ENCODE measurements around the gene ADGRB3. TPM values are rescaled to one million over a fixed set of nuclear protein-coding genes. Genes with fewer than 3 reads are reported as not detected.
"Not testable (repeated sequence)": the region's sequence is repeated elsewhere in the genome, so short reads cannot be mapped to it uniquely, and the experiment has no call there.

ADGRB3 gene
- polyA plus RNA-seq, 3 donors = 0.08 to 0.46 (median 0.11) TPM

- no peak overlapping the region for H3K27ac ChIP-seq (ENCODE audit: low read depth, low read length)
- 61 to 75% (median 70%) methylated on average over 1 of the region's 1 CpG for WGBS, 3 donors
Measured at GRCh38 chr6:68873236-68873635, 238.2 kb downstream of the ADGRB3 start.

GRCh38 chr6:68874747-68875146 is 239.7 kb downstream of the ADGRB3 start:
- WGBS, 3 donors = 71 to 89% (median 88%) methylated on average over 1 of the region's 1 CpG
- no peak overlapping the region for H3K27ac ChIP-seq (ENCODE audit: low read depth, low read length)

- 71 to 84% (median 76%) methylated on average over 2 of the region's 2 CpGs for WGBS, 3 donors
- H3K27ac ChIP-seq (ENCODE audit: low read depth, low read length) = no peak overlapping the region
Measured at GRCh38 chr6:68875403-68875802, 240.3 kb downstream of the ADGRB3 start.

GRCh38 chr6:68876792-68877493 is 241.9 kb downstream of the ADGRB3 start:
- no peak overlapping the region for H3K27ac ChIP-seq (ENCODE audit: low read depth, low read length)
- 8 to 14% (median 11%) methylated on average over 2 of the region's 2 CpGs for WGBS, 3 donors

- WGBS, 3 donors = 69 to 79% (median 76%) methylated on average over 4 of the region's 4 CpGs
- H3K27ac ChIP-seq (ENCODE audit: low read depth, low read length) = no peak overlapping the region
Measured at GRCh38 chr6:68880050-68880813, 245.2 kb downstream of the ADGRB3 start.

GRCh38 chr6:68883325-68883724 is 248.2 kb downstream of the ADGRB3 start:
- WGBS, 3 donors = 77 to 83% (median 81%) methylated on average over 9 of the region's 9 CpGs

GRCh38 chr6:68891419-68891818 is 256.3 kb downstream of the ADGRB3 start:
- no peak overlapping the region for H3K27ac ChIP-seq (ENCODE audit: low read depth, low read length)

More at GRCh38 chr6:68883325-68883724, 248.2 kb downstream of the ADGRB3 start:
- H3K27ac ChIP-seq (ENCODE audit: low read depth, low read length) = not testable (repeated sequence)

GRCh38 chr6:68892452-68892851 is 257.4 kb downstream of the ADGRB3 start:
- no peak overlapping the region for H3K27ac ChIP-seq (ENCODE audit: low read depth, low read length)
- WGBS, 3 donors = 66 to 79% (median 77%) methylated on average over 3 of the region's 3 CpGs

GRCh38 chr6:68895929-68896328 is 260.8 kb downstream of the ADGRB3 start:
- WGBS, 3 donors = 38 to 60% (median 57%) methylated on average over 1 of the region's 1 CpG
- no peak overlapping the region for H3K27ac ChIP-seq (ENCODE audit: low read depth, low read length)

GRCh38 chr6:68901044-68901443 is 266.0 kb downstream of the ADGRB3 start:
- H3K27ac ChIP-seq (ENCODE audit: low read depth, low read length) = no peak overlapping the region
- 90 to 100% (median 93%) methylated on average over 1 of the region's 1 CpG for WGBS, 3 donors

GRCh38 chr6:68911334-68911733 is 276.3 kb downstream of the ADGRB3 start:
- H3K27ac ChIP-seq (ENCODE audit: low read depth, low read length) = no peak overlapping the region
- WGBS, 3 donors = 85 to 88% (median 85%) methylated on average over 3 of the region's 3 CpGs

- H3K27ac ChIP-seq (ENCODE audit: low read depth, low read length) = no peak overlapping the region
Measured at GRCh38 chr6:68911811-68912210, 276.7 kb downstream of the ADGRB3 start.

- not testable (repeated sequence) for H3K27ac ChIP-seq (ENCODE audit: low read depth, low read length)
Measured at GRCh38 chr6:68912805-68913204, 277.7 kb downstream of the ADGRB3 start.

GRCh38 chr6:68915586-68915985 is 280.5 kb downstream of the ADGRB3 start:
- 51 to 76% (median 70%) methylated on average over 2 of the region's 2 CpGs for WGBS, 3 donors
- no peak overlapping the region for H3K27ac ChIP-seq (ENCODE audit: low read depth, low read length)

More at GRCh38 chr6:68912805-68913204, 277.7 kb downstream of the ADGRB3 start:
- 91 to 98% (median 96%) methylated on average over 9 of the region's 9 CpGs for WGBS, 3 donors

GRCh38 chr6:68919537-68919936 is 284.5 kb downstream of the ADGRB3 start:
- H3K27ac ChIP-seq (ENCODE audit: low read depth, low read length) = no peak overlapping the region
- 73 to 77% (median 74%) methylated on average over 3 of the region's 3 CpGs for WGBS, 3 donors

GRCh38 chr6:68941345-68941744 is 306.3 kb downstream of the ADGRB3 start:
- 84 to 90% (median 88%) methylated on average over 2 of the region's 2 CpGs for WGBS, 3 donors
- H3K27ac ChIP-seq (ENCODE audit: low read depth, low read length) = no peak overlapping the region

GRCh38 chr6:68947721-68948120 is 312.6 kb downstream of the ADGRB3 start:
- no peak overlapping the region for H3K27ac ChIP-seq (ENCODE audit: low read depth, low read length)

GRCh38 chr6:68951270-68951669 is 316.2 kb downstream of the ADGRB3 start:
- WGBS, 3 donors = 23 to 61% (median 53%) methylated on average over 10 of the region's 10 CpGs
- no peak overlapping the region for H3K27ac ChIP-seq (ENCODE audit: low read depth, low read length)

More at GRCh38 chr6:68947721-68948120, 312.6 kb downstream of the ADGRB3 start:
- 78 to 88% (median 85%) methylated on average over 5 of the region's 5 CpGs for WGBS, 3 donors

- WGBS, 3 donors = 55 to 59% (median 57%) methylated on average over 2 of the region's 2 CpGs
- no peak overlapping the region for H3K27ac ChIP-seq (ENCODE audit: low read depth, low read length)
Measured at GRCh38 chr6:68958327-68958726, 323.2 kb downstream of the ADGRB3 start.

Data from adipose tissue (tissue), 3 donors.